ENCODE results near the gene TPR.

Gene TPR

GRCh38 chr1:186375152-186375928 lies at the start of gene TPR, which contains the start of gene ODR4:
Gene TPR (minus strand): TSS chr1:186375253. CDS start chr1:186375028, 225 bp downstream.
Gene ODR4 (plus strand): TSS chr1:186375838. CDS start chr1:186379786, 3,948 bp downstream.
- peak within 1 kb of the TSS; percentile 95 for H3K4me3 ChIP-seq (ENCODE audit: low read depth, low read length)
- TF ChIP-seq CTCF (IDR thresholded peaks at IDR 0.05; ENCODE audit: borderline replicate concordance, insufficient read depth, low read depth, low read length) = peak; percentile 88

- TF ChIP-seq CTCF (IDR thresholded peaks at IDR 0.05; ENCODE audit: borderline replicate concordance, insufficient read depth, low read depth, low read length) = no peak
- H3K4me3 ChIP-seq (ENCODE audit: low read depth, low read length) = no peak overlapping the region
Observed at GRCh38 chr1:186424539-186424938, 49.5 kb upstream of the TPR start.

- TF ChIP-seq CTCF (IDR thresholded peaks at IDR 0.05; ENCODE audit: borderline replicate concordance, insufficient read depth, low read depth, low read length) = no peak
- H3K4me3 ChIP-seq (ENCODE audit: low read depth, low read length) = no peak overlapping the region
Observed at GRCh38 chr1:186421446-186421845, 46.4 kb upstream of the TPR start.

- no peak overlapping the region for H3K4me3 ChIP-seq (ENCODE audit: low read depth, low read length)
- TF ChIP-seq CTCF (IDR thresholded peaks at IDR 0.05; ENCODE audit: borderline replicate concordance, insufficient read depth, low read depth, low read length) = no peak
Observed at GRCh38 chr1:186420923-186421322, 45.9 kb upstream of the TPR start.

- no peak overlapping the region for H3K4me3 ChIP-seq (ENCODE audit: low read depth, low read length)
- TF ChIP-seq CTCF (IDR thresholded peaks at IDR 0.05; ENCODE audit: borderline replicate concordance, insufficient read depth, low read depth, low read length) = no peak
Observed at GRCh38 chr1:186420311-186420710, 45.3 kb upstream of the TPR start.

GRCh38 chr1:186418503-186418902 lies 43.5 kb upstream of the TPR start:
- H3K4me3 ChIP-seq (ENCODE audit: low read depth, low read length) = no peak overlapping the region
- no peak for TF ChIP-seq CTCF (IDR thresholded peaks at IDR 0.05; ENCODE audit: borderline replicate concordance, insufficient read depth, low read depth, low read length)

- no peak overlapping the region for H3K4me3 ChIP-seq (ENCODE audit: low read depth, low read length)
- TF ChIP-seq CTCF (IDR thresholded peaks at IDR 0.05; ENCODE audit: borderline replicate concordance, insufficient read depth, low read depth, low read length) = no peak
Observed at GRCh38 chr1:186413319-186413718, 38.3 kb upstream of the TPR start.

Data from GM12875 (cell line).